NCI-H2196 treated with DMSO at 0.1 percent for 48 hours (cell line): ENCODE results near the gene TVP23A.

Source experiments
- DNase-seq: peaks from one replicate; lab custom pipeline; 2025; ENCODE audit not compliant: unreplicated experiment; lab: John Stamatoyannopoulos, UW

TVP23A gene

DNA sequence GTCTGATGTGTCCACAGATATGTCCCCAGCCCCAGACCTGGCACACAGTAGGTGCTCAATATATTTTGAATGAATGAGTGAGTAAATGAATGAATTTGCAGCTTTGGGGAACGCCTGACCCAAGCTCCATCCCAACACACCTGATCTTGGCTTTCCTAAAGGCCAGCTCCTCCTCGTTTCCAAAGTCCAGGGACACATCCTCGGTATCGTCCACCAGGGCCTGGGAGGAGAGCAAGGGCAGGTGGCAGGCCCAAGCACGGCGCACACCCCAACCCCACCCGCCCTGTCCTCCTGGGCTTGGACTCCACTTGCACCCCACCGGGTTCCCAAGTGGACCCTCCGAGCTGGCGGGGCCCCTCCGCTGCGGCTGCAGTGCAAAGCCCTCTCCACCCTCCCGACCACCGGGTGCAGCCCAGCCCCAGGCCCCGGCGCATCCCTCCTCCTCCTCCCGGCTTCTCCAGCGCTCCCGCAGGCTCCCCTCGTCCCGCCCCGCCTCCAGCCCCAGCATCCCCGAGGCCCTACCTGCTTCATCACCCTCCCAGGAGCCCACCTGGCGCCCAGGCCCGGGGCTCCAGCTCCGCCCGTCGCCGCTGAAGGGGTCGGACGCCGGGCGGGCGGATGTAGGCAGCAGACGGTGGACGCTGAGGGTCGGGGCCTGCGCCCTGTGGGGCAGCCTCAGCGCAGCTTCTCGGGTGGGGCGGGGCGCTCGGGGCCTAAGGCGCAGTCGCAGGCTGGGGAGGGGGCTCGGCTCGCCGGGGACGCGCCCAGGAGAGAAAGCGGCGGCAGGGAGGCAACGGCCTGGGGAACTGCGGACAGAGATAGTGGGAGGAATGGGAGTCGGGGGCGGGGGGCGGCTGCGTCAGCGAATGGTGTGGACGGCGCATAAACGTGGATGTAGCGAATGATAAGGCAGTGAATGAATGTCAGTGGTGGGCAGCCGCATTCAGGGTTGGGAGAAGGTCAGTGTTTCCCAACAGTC lies at the start of gene TVP23A:
Gene TVP23A (minus strand): TSS at position 832 of the 979 bp plus-strand sequence. CDS start 301 bp downstream, at position 531.
- no peak for DNase-seq

GRCh38 chr16:10868104-10868595 lies 49.6 kb upstream of the TVP23A start:
- DNase-seq: no peak

- DNase-seq: no peak
Measured at GRCh38 chr16:10867199-10867598, 48.6 kb upstream of the TVP23A start.

GRCh38 chr16:10865991-10866966 lies 47.7 kb upstream of the TVP23A start:
- DNase-seq: no peak

GRCh38 chr16:10862438-10862837 lies 43.8 kb upstream of the TVP23A start:
- no peak for DNase-seq

GRCh38 chr16:10859658-10860057 lies 41.1 kb upstream of the TVP23A start:
- no peak for DNase-seq

DNA sequence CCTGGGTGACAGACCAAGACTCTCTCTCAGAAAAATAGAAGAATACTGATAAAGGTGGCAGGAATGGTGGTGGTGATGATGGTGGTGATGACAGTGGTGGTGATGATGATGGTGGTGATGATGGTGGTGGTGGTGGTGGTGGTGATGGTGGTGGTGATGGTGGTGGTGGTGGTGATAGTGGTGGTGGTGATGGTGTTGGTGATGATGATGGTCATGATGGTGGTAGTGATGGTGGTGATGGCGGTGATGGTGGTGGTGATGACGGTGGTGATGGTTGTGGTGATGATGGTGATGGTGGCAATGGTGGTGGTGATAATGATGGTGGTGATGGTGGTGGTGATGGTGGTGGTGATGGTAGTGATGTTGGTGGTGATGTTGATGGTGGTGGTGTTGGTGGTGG lies 40.4 kb upstream of the TVP23A start:
- no peak for DNase-seq

- DNase-seq: no peak
Measured at GRCh38 chr16:10858203-10858602, 39.6 kb upstream of the TVP23A start.

DNA sequence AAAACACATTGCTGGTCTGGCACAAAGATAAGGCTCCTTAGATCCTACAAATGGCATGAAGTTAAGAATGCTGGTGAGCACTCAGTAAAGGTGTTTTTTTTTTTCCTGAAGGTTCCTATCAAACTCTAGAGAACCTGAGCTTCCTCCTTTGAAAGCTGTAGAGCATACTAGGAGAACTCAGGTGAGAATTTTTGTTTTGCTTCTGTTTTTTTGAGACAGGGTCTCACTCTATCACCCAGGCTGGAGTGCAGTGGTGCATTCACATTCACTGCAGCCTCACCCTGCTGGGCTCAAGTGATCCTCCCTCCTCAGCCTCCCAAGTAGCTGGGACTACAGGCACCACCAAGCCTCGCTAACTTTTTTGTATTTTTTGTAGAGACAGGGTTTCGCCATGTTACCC lies 37.4 kb upstream of the TVP23A start:
- no peak for DNase-seq

DNA sequence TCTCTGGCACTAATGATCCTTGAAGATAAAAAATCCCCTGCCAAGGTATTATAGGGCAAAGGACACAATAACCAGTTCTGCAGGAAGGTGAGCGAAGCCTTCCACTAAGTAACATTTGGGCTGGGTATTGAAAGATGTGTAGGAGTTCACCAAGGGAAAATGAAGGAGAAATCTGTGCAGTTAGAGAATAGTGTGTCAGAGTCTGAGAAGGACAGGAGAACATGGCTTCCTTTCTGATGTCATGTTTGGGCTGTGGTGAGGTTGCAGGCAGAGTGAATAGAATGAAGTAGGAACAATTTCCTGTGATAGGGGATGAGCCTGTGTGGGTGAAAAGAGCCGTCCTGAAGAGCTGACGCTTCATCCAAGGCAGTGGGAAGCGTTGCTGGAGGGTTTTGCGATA lies 34.4 kb upstream of the TVP23A start:
- DNase-seq: no peak

GRCh38 chr16:10852286-10852685 lies 33.7 kb upstream of the TVP23A start:
- no peak for DNase-seq

DNA sequence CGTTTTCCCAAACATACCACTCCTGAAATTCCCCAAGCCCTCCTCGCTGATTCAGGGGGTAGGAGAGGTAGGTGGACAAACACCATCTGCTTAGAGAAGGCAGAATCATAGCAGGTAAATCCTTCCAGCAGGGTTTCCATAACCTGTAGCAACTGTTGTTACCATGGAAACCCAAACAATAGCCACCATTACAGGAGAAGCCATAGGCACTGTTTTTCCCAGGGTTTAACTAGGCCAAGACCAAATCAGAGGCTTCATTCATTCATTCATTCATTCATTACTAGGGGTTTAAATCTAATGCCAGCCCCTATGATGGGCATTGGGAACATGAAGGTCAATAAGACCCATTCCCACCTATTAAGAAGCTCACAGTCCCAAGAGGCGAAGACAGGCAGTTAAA lies 32.9 kb upstream of the TVP23A start:
- DNase-seq: no peak

DNA sequence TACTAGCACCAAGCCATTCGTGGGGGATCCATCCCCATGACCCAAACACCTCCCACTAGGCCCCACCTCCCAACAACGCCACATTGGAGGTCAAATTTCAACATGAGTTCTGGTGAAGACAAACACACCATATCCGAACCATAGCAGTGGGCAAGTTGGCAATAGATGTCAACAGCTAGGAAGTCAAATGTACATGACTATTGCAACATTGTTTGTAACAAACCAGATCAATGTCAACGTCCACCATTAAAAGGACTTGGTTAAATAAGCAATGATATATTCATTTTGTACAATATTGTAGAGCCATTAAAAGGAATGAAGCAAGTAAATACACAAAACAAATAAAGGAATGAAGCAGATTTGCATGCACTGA lies 31.9 kb upstream of the TVP23A start:
- DNase-seq: no peak

- DNase-seq: no peak
Measured at GRCh38 chr16:10849736-10850477, 31.3 kb upstream of the TVP23A start.

DNA sequence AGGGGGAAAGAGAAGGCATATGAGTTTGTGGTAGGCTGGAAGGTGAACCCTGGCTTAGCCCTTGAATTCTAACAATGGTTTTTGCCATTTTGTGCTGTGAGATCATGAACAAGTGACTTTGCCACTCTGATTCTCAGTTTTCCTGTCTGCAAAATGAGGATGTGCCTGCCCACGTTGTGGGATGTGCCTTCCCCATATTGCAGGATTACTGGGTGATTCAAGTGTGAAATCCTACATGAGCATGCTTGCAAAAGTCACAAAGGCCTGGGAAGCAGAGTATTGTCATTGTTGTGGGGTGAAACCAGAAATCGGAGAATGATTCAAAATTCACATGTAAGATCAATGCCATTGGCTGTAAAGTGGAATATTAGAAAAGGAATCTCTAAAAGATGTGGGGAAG lies 28.6 kb upstream of the TVP23A start:
- DNase-seq: no peak

GRCh38 chr16:10846213-10846998 lies 27.8 kb upstream of the TVP23A start:
- DNase-seq: no peak

- DNase-seq: no peak
Measured at GRCh38 chr16:10840703-10841102, 22.1 kb upstream of the TVP23A start.

DNA sequence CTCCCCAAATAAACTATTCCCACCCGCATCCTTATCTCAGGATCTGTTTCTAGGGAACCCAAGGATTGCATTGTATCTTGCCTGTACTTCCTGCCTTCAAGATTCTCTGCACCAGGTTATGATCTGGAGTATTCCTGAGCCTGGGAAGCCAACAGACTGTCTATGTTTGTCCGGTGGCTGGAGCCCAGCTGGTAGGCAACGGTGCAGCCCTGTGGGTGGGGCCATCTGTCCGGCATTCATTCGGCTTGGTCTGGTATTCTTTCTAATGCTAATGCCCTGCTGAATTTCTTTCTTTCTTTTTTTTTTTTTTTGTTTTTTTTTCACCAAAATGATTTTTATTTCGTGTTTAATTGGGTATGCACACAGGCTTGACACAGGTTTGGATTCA lies 20.7 kb upstream of the TVP23A start:
- no peak for DNase-seq

DNA sequence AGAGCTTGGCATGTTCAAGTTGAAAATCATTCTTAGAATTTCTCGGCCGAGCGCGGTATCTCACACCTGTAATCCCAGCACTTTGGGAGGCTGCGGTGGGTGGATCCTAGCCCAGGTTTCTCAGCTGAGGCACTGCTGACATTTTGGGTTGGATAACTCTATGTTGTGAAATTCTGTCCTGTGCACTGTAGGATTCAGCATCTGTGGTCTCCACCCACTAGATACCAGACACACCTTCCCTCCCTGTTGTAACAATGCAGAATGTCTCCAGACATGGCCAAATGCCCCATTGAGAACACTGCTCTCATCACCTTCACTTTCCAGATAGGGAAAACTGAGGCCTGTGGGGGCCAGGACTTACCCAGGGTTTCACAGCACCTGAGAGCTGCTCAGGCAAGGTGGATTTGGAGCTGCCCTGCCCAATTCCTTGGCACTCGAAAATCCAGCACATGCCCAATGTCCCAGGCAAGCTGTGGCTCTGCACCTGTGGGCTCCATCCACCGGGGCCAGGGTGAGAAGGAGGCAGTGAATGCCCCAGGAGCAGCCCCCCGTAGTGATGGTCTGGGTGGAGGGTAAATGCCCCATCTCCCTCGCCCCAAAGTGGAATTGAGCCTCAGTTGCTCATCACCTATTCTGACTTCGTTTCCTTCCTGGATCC lies 20.2 kb upstream of the TVP23A start:
- DNase-seq: no peak
